DND-41 (cell line): Measurements from ENCODE around the gene ENTPD6.
A peak's percentile ranks its signal among the peaks of the same experiment; 100 is the strongest.
"Not testable (repeated sequence)": the region's sequence is repeated elsewhere in the genome, so short reads cannot be mapped to it uniquely, and the experiment has no call there.

Experiments used
- ATAC-seq: fragments of 200-7000 bp; cut with Tn5 transposase; 3 replicates; pipeline ENCODE4 v1.9.1; 2021; ENCODE audit warnings: low read depth; ENCODE audit not compliant: insufficient read depth
- DNase-seq: peaks from one replicate; pipeline ENCODE4 v3.0.0-alpha.2; 2020
- H2AFZ ChIP-seq: 2 replicates; pipeline ENCODE4 v1.6.0; 2012; ENCODE audit warnings: low read depth, low read length
- H3K27ac ChIP-seq: 2 replicates; pipeline ENCODE4 v1.5.1; 2012; ENCODE audit warnings: low read length, inconsistent platforms
- H3K27me3 ChIP-seq: fragments of 200-600 bp; sonication (generic); 2 replicates; pipeline ENCODE4 v1.6.0; 2012; ENCODE audit warnings: low read length, mild to moderate bottlenecking, inconsistent platforms; ENCODE audit not compliant: insufficient read depth, poor library complexity
- H3K36me3 ChIP-seq: 2 replicates; pipeline ENCODE4 v1.5.1; 2012; ENCODE audit warnings: low read length, inconsistent platforms; ENCODE audit not compliant: insufficient read depth
- H3K4me1 ChIP-seq: 2 replicates; pipeline ENCODE4 v1.5.1; 2012; ENCODE audit warnings: mild to moderate bottlenecking, low read length; ENCODE audit not compliant: insufficient read depth
- H3K4me2 ChIP-seq: 2 replicates; pipeline ENCODE4 v1.6.0; 2012; ENCODE audit warnings: mild to moderate bottlenecking, moderate library complexity, low read length, inconsistent platforms; ENCODE audit not compliant: insufficient read depth
- H3K4me3 ChIP-seq, 2 experiments: fragments of 200-600 bp in 1 of 2; shearing (Covaris generic) in 1 of 2; 2 replicates each; pipeline ENCODE4 v1.5.1; 2012 to 2016; ENCODE audit warnings: inconsistent platforms in 2 of 2, low read length in 2 of 2, mild to moderate bottlenecking in 2 of 2, low read depth in 1 of 2, moderate library complexity in 1 of 2
- H3K79me2 ChIP-seq: 2 replicates; pipeline ENCODE4 v1.6.0; 2012; ENCODE audit warnings: low read length, inconsistent platforms; ENCODE audit not compliant: insufficient read depth
- H3K9ac ChIP-seq: 2 replicates; pipeline ENCODE4 v1.6.0; 2012; ENCODE audit warnings: low read depth, mild to moderate bottlenecking, inconsistent platforms, low read length, moderate library complexity
- H3K9me3 ChIP-seq: 2 replicates; pipeline ENCODE4 v1.5.1; 2012; ENCODE audit warnings: low read length, moderate library complexity, mild to moderate bottlenecking, inconsistent platforms; ENCODE audit not compliant: insufficient read depth, severe bottlenecking
- H4K20me1 ChIP-seq: 2 replicates; pipeline ENCODE4 v1.6.0; 2012; ENCODE audit warnings: low read length; ENCODE audit not compliant: insufficient read depth
- CTCF ChIP-seq: IDR thresholded peaks from 2 replicates; pipeline ENCODE4 v1.5.1; 2012; ENCODE audit warnings: borderline replicate concordance, low read length, moderate library complexity, mild to moderate bottlenecking; ENCODE audit not compliant: poor library complexity, severe bottlenecking; ENCODE audit errors: extremely low read depth
- EZH2 ChIP-seq: IDR thresholded peaks from 3 replicates; pipeline ENCODE4 v1.6.1; 2012; ENCODE audit warnings: borderline replicate concordance, low read depth, mild to moderate bottlenecking, moderate library complexity, low read length, inconsistent platforms; ENCODE audit not compliant: severe bottlenecking

Gene ENTPD6

GRCh38 chr20:25259788-25260254, 64.3 kb downstream of the ENTPD6 start:
- no peaks in the 10 kb centered on the region for H3K27me3 ChIP-seq
- 0 out of 2 replicates have a peak, but pooled peaks cover 8% of the 10 kb centered on the region for H3K4me1 ChIP-seq
- no peak overlapping the region for H3K4me3 ChIP-seq
- no peak overlapping the region for H3K9ac ChIP-seq
- no peak for TF ChIP-seq EZH2
- TF ChIP-seq CTCF = peak; percentile 21
- no peak for DNase-seq
- H3K4me2 ChIP-seq = no peak overlapping the region
- H3K36me3 ChIP-seq = peaks cover 45% of the 10 kb centered on the region
- peaks cover 40% of the 10 kb centered on the region for H3K79me2 ChIP-seq
- H3K9me3 ChIP-seq = no peaks in the 10 kb centered on the region
- no peak overlapping the region for H3K27ac ChIP-seq
- H4K20me1 ChIP-seq = peaks cover 26% of the 10 kb centered on the region
- no peak overlapping the region for H2AFZ ChIP-seq
- ATAC-seq = 0 out of 3 replicates have a peak, but pooled peaks have one; percentile 22

DNA sequence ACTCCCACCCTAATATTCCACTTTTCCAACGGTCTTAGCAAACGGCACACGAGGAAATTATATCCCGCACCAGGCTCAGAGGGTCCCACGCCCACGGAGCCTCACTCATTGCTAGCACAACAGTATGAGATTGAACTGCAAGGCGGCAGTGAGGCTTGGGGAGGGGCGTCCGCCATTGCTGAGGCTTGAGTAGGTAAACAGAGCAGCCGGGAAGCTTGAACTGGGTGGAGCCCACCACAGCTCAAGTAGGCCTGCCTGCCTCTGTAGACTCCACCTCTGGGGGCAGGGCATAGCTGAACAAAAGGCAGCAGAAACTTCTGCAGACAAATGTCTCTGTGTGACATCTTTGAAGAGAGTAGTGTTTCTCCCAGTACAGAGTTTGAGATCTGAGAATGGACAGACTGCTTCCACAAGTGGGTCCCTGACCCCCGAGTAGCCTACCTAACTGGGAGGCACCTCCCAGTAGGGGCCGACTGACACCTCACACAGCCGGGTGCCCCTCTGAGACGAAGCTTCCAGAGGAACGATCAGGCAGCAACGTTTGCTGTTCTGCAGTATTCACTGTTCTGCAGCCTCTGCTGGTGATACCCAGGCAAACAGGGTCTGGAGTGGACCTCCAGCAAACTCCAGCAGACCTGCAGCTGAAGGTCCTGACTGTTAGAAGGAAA, 65.4 kb downstream of the ENTPD6 start:
- not testable (repeated sequence) for H3K4me2 ChIP-seq, DNase-seq, H2AFZ ChIP-seq, H3K4me1 ChIP-seq, H3K27me3 ChIP-seq, H3K4me3 ChIP-seq, H3K9me3 ChIP-seq, H3K9ac ChIP-seq, H3K27ac ChIP-seq, ATAC-seq
- Histone ChIP-seq H3K79me2 (peaks cover 33% of the 10 kb centered on the region), H3K36me3 (peaks cover 39% of the 10 kb centered on the region), H4K20me1 (peaks cover 19% of the 10 kb centered on the region; the same call in 1 of the 2 replicates)

DNA sequence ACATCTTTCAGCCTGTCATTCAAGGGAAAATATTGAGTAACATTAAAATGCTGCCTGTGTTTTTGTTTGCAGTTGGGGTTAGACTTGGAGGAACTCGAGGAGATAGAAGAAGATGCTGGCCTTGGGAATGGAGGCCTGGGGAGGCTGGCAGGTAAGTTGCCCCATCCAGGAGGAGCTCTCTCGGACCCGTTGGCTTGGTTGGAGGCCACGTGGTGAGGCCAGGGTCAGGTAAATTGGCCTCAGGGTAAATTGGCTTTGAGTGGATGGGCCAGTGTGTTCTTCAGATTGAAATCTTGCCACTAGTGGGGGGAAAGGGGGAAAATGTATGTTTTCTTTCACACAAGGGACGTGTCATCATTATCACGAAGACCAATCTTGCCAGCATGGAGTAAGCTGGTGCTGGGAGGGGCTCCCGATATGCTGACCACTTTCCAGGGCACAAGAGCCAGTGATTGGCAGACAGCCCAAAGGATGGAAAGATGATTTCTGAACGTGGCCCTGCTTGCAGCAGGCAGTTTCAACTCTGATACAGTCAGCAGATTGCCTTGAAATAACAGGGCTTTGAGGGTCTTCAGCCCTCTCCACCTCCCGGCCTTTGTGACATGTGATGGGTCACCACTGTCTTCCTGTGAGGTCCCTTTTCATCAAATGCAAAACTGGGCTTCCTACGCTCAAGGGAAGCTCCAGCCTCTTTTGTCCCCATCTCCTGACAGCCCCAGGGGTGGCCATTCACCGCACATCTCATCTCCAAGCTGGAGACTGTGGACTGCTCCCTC, 73.7 kb downstream of the ENTPD6 start:
- Histone ChIP-seq H3K36me3 (peaks cover 54% of the 10 kb centered on the region), H3K27ac (no peak overlapping the region), H3K9me3 (no peaks in the 10 kb centered on the region), H3K4me1 (no peaks in the 10 kb centered on the region), H3K4me2 (no peak overlapping the region), H3K4me3 (no peak overlapping the region), H3K9ac (no peak overlapping the region), H3K79me2 (0 out of 2 replicates have a peak, but pooled peaks cover 3% of the 10 kb centered on the region), H2AFZ (no peak overlapping the region), H4K20me1 (peaks cover 4% of the 10 kb centered on the region; the same call in 1 of the 2 replicates), H3K27me3 (no peaks in the 10 kb centered on the region)
- DNase-seq = no peak
- TF ChIP-seq CTCF = no peak
- no peak for TF ChIP-seq EZH2
- no peak for ATAC-seq

DNA sequence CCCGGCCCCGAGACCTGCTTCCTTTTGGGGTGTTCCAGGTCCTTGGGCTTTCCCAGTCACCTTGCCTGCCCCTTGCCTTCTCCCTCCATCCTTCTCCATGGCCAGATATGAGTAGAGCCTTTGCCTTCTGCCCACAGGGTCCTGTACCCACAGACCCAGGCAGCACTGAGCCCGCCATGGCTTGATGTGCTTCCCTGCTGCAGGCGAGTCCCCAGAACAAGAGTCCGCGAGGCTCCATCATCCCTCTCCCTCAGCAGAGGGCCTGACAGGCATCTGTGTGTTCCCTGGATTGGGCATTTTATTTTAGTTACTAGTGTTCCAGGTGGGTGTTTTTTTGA, 74.3 kb downstream of the ENTPD6 start:
- no peaks in the 10 kb centered on the region for H3K4me1 ChIP-seq

More for the DNA sequence above, 74.3 kb downstream of the ENTPD6 start:
- H4K20me1 ChIP-seq = peaks cover 5% of the 10 kb centered on the region
- ATAC-seq (no peak), DNase-seq (no peak)
- H3K79me2 ChIP-seq = 0 out of 2 replicates have a peak, but pooled peaks cover 3% of the 10 kb centered on the region
- peaks cover 60% of the 10 kb centered on the region for H3K36me3 ChIP-seq
- no peak overlapping the region for H3K9ac ChIP-seq
- H3K4me3 ChIP-seq = no peak overlapping the region
- H3K4me2 ChIP-seq = no peak overlapping the region
- no peak overlapping the region for H3K27ac ChIP-seq
- H3K9me3 ChIP-seq = no peaks in the 10 kb centered on the region
- no peaks in the 10 kb centered on the region for H3K27me3 ChIP-seq
- no peak overlapping the region for H2AFZ ChIP-seq
- no peak for TF ChIP-seq CTCF
- no peak for TF ChIP-seq EZH2
